ENCODE results near the gene CFAP43. TPM values are rescaled to one million over a fixed set of nuclear protein-coding genes. Genes with fewer than 3 reads are reported as not detected.
"Not testable (repeated sequence)": the region's sequence is repeated elsewhere in the genome, so short reads cannot be mapped to it uniquely, and the experiment has no call there.

The CFAP43 gene
- total and polyA plus RNA-seq, 12 donors: 0.06 to 0.37 (median 0.12) TPM; not detected in 6

- ATAC-seq (no peak), DNase-seq (no peak)
- Histone ChIP-seq H3K4me3 (no peak overlapping the region), H3K4me1 (peaks cover 8 to 35% (median 26%) of the 10 kb centered on the region in 9 donors), H3K27me3 (no peaks in the 10 kb centered on the region), H3K27ac (no peak overlapping the region), H3K9me3 (no peaks in the 10 kb centered on the region), H3K36me3 (peaks cover 0 to 19% (median 2%) of the 10 kb centered on the region in 9 donors)
- 91 to 94% methylated on average over 2 of the region's 2 CpGs for WGBS, 2 donors
- intact Hi-C loops (cut with DNase I): loop anchor here in 3 of 10 donors (5.0 to 10.0 kb wide), 2 partner anchors 128 to 131 kb away; partner anchors contain the start of gene SFR1 (in 3 of the 3)
- TF ChIP-seq CTCF (IDR thresholded peaks at IDR 0.05): no peak
Observed at GRCh38 chr10:104253106-104253505, 20.9 kb upstream of the CFAP43 start.

GRCh38 chr10:104252368-104252767 is 20.2 kb upstream of the CFAP43 start:
- no peak for TF ChIP-seq CTCF (IDR thresholded peaks at IDR 0.05)
- Histone ChIP-seq H3K4me3 (no peak overlapping the region), H3K27me3 (no peaks in the 10 kb centered on the region), H3K36me3 (peaks cover 0 to 11% (median 0%) of the 10 kb centered on the region in 9 donors), H3K27ac (no peak overlapping the region), H3K4me1 (peaks cover 8 to 35% (median 18%) of the 10 kb centered on the region in 9 donors), H3K9me3 (peaks cover 0 to 1% (median 0%) of the 10 kb centered on the region in 11 donors)
- intact Hi-C loops (cut with DNase I): loop anchor here in 3 of 10 donors (5.0 to 10.0 kb wide), 2 partner anchors 128 to 130 kb away; partner anchors contain the start of gene SFR1 (in 3 of the 3)
- DNase-seq (no peak), ATAC-seq (no peak)

GRCh38 chr10:104251443-104251842 is 19.3 kb upstream of the CFAP43 start:
- Histone ChIP-seq H3K4me1 (peaks cover 3 to 30% (median 9%) of the 10 kb centered on the region in 9 donors), H3K27me3 (no peaks in the 10 kb centered on the region), H3K4me3 (no peak overlapping the region), H3K9me3 (peaks cover 0 to 6% (median 0%) of the 10 kb centered on the region in 11 donors), H3K36me3 (peaks cover 0 to 2% (median 0%) of the 10 kb centered on the region in 9 donors), H3K27ac (no peak overlapping the region)
- intact Hi-C loops (cut with DNase I): loop anchor here in 3 of 10 donors (5.0 to 10.0 kb wide), 2 partner anchors 127 to 129 kb away; partner anchors contain the start of gene SFR1 (in 3 of the 3)
- 90 to 94% methylated on average over 6 of the region's 6 CpGs for WGBS, 2 donors
- ATAC-seq (no peak), DNase-seq (no peak)
- no peak for TF ChIP-seq CTCF (IDR thresholded peaks at IDR 0.05)

GRCh38 chr10:104250371-104250770 is 18.2 kb upstream of the CFAP43 start:
- ATAC-seq: no peak
- H3K4me1 ChIP-seq: peaks cover 0 to 27% (median 3%) of the 10 kb centered on the region in 9 donors
- WGBS, 2 donors: 67 to 74% methylated on average over 1 of the region's 1 CpG
- no peak for TF ChIP-seq CTCF (IDR thresholded peaks at IDR 0.05)
- H3K27me3 ChIP-seq: no peaks in the 10 kb centered on the region
- peaks cover 0 to 6% (median 0%) of the 10 kb centered on the region in 11 donors for H3K9me3 ChIP-seq
- DNase-seq: no peak
- H3K4me3 ChIP-seq: no peak overlapping the region
- intact Hi-C loops (cut with DNase I): loop anchor here in 3 of 10 donors (5.0 to 10.0 kb wide), 2 partner anchors 126 to 128 kb away; partner anchors contain the start of gene SFR1 (in 3 of the 3)
- no peaks in the 10 kb centered on the region for H3K36me3 ChIP-seq
- no peak overlapping the region for H3K27ac ChIP-seq

- DNase-seq; H3K36me3 ChIP-seq; H3K27ac ChIP-seq; H3K4me3 ChIP-seq; ATAC-seq; intact Hi-C loops (cut with DNase I); H3K27me3 ChIP-seq; H3K9me3 ChIP-seq: not testable (repeated sequence)
- peaks cover 0 to 21% (median 0%) of the 10 kb centered on the region in 9 donors for H3K4me1 ChIP-seq
- WGBS, 2 donors: 90 to 93% methylated on average over 11 of the region's 11 CpGs
Observed at GRCh38 chr10:104248931-104249330, 16.8 kb upstream of the CFAP43 start.
